Measurements from ENCODE around the gene TCL1A.

DNA sequence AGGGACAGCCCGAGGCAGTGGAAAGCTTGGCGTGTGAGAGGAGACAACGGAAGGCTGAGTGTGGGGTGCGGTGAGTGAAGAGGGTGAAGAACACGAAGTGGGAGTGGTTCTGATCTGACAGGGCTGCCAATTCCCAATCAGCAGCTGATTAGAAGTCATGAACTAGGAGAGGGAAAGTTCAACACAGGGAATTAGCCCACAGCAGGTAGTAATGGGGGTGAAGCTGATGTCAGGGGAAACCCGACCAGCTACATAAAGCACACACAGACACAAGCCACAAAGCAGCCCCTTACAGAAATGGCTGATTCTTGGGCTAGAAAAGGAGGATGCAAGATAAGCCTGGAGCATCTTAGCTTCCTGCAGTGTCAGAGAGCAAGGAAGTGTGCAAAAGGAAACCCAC lies 47.5 kb upstream of the TCL1A start:
- TF ChIP-seq CTCF (conservative IDR thresholded peaks at IDR 0.05) (no peak), EZH2 (IDR thresholded peaks at IDR 0.05; ENCODE audit: low read depth) (no peak)

Measured in PC-9 (cell line).